ENCODE measurements around the gene CPTP. TPM values are rescaled to one million over a fixed set of nuclear protein-coding genes. Genes with fewer than 3 reads are reported as not detected.

The CPTP gene
- total RNA-seq, 1 donor from 2014 or later, result 20.4 TPM

- Histone ChIP-seq H3K4me3 (no peak overlapping the region), H3K9me3 (no peaks in the 10 kb centered on the region), H3K4me1 (peaks cover 30% of the 10 kb centered on the region), H3K36me3 (no peaks in the 10 kb centered on the region), H3K27ac (no peak overlapping the region), H3K27me3 (no peaks in the 10 kb centered on the region)
- no peak for DNase-seq
- no peak for TF ChIP-seq CTCF (IDR thresholded peaks at IDR 0.05)
- no peak for ATAC-seq
- intact Hi-C loops (cut with DNase I), result no loop called here
Observed at GRCh38 chr1:1303736-1304135, 20.9 kb upstream of the CPTP start.

- Histone ChIP-seq H3K27me3 (no peaks in the 10 kb centered on the region), H3K27ac (peak overlapping the region; percentile 52), H3K4me3 (peak overlapping the region; percentile 92), H3K4me1 (peaks cover 37% of the 10 kb centered on the region), H3K9me3 (no peaks in the 10 kb centered on the region), H3K36me3 (no peaks in the 10 kb centered on the region)
- intact Hi-C loops (cut with DNase I), result no loop called here
- ATAC-seq (no peak), DNase-seq (no peak)
- TF ChIP-seq CTCF (IDR thresholded peaks at IDR 0.05), result no peak
Observed at GRCh38 chr1:1304331-1305299, 20.0 kb upstream of the CPTP start.

DNA sequence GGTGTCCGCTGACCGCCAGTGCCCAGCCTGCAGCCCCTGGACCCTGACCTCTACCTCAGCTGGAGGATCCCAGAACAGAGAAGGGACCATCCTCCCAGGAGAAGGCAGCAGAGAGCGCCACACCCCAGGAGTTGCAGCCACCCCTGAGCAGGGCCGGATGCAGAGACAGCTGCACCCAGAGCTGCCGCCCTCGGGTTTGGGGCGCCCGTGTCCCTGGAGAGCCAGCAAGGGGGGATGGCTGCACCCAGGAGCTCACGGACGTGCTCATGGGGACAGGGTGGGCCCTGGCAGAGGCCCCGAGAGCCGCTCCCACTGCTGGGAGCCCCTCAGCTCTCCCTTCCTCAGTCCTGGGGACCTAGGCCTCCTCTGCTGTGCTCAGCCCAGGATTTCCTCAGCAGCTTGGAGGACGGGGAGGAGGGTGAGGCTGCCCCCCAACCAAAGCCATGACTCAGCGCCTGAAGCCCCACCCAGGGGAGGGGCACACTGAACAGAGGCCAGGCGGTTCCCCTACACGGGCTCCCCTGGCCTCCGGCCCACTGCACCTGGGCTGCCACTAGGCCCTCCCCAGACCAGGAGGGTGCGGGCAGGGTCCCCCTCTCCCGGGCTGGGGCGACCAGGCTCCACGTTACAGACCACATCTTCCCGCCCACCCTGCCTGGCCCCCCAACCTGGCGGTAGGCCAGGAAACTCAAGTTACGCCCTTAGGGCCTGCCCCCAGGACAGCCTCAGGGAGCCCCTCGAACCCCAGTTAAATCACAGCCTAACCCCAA lies 19.1 kb upstream of the CPTP start:
- DNase-seq (no peak), ATAC-seq (peak; percentile 2)
- intact Hi-C loops (cut with DNase I), result no loop called here
- H3K4me3 ChIP-seq, result peak overlapping the region; percentile 92
- H3K27ac ChIP-seq, result peak overlapping the region; percentile 52
- H3K9me3 ChIP-seq, result no peaks in the 10 kb centered on the region
- TF ChIP-seq CTCF (IDR thresholded peaks at IDR 0.05), result no peak
- peaks cover 4% of the 10 kb centered on the region for H3K36me3 ChIP-seq
- peaks cover 41% of the 10 kb centered on the region for H3K4me1 ChIP-seq
- no peaks in the 10 kb centered on the region for H3K27me3 ChIP-seq

DNA sequence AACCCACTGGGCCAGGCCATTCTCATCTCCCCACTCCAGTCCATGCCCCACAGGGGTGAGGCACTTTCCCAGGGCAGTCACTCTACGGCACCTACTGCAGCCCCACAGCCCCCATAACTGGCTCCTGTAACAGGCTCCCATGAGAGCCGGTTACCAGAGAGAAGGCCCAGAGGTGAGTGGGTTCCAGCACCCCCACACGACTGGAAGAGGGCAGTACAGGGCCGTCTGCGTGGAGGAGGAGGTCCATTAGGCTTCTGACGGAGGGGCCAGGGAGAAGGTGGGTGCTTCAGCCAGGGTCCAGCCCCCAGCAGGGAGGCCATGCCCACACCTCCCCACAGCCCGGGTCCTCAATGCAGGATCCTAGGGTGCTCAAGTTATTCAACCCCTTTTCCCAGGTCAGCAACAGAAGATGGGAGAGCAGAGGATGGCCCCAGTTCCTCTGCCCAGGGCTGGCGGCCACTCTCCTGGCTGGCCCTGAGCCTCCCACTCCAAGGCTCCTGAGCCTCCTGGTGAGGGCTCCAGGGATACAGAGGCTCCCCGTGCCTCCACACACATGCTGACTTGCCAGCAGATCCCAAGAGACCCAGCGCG lies 18.4 kb upstream of the CPTP start:
- DNase-seq, result no peak
- no peak for TF ChIP-seq CTCF (IDR thresholded peaks at IDR 0.05)
- Histone ChIP-seq H3K27me3 (no peaks in the 10 kb centered on the region), H3K9me3 (no peaks in the 10 kb centered on the region), H3K36me3 (peaks cover 8% of the 10 kb centered on the region), H3K4me3 (peak overlapping the region; percentile 92), H3K4me1 (peaks cover 41% of the 10 kb centered on the region), H3K27ac (peak overlapping the region; percentile 52)
- no peak for ATAC-seq
- intact Hi-C loops (cut with DNase I), result no loop called here

GRCh38 chr1:1306661-1307260 lies 17.8 kb upstream of the CPTP start:
- no peak for TF ChIP-seq CTCF (IDR thresholded peaks at IDR 0.05)
- Histone ChIP-seq H3K4me3 (peak overlapping the region; percentile 92), H3K27me3 (no peaks in the 10 kb centered on the region), H3K27ac (no peak overlapping the region), H3K9me3 (no peaks in the 10 kb centered on the region), H3K4me1 (peaks cover 41% of the 10 kb centered on the region), H3K36me3 (peaks cover 14% of the 10 kb centered on the region)
- DNase-seq, result no peak
- no peak for ATAC-seq
- intact Hi-C loops (cut with DNase I), result no loop called here

Data from upper lobe of right lung (tissue), 1 donor.